GM19463 (cell line): ENCODE data around the gene RHCG.

ENCODE experiments used
- ATAC-seq: cut with Tn5 transposase; IDR thresholded peaks from one replicate; pipeline ENCODE4 v1.9.1; 2021; ENCODE audit warnings: mild to moderate bottlenecking, moderate library complexity; ENCODE audit not compliant: unreplicated experiment

Gene RHCG

GRCh38 chr15:89504166-89504565 is 7.8 kb upstream of the RHCG start:
- no peak for ATAC-seq

DNA sequence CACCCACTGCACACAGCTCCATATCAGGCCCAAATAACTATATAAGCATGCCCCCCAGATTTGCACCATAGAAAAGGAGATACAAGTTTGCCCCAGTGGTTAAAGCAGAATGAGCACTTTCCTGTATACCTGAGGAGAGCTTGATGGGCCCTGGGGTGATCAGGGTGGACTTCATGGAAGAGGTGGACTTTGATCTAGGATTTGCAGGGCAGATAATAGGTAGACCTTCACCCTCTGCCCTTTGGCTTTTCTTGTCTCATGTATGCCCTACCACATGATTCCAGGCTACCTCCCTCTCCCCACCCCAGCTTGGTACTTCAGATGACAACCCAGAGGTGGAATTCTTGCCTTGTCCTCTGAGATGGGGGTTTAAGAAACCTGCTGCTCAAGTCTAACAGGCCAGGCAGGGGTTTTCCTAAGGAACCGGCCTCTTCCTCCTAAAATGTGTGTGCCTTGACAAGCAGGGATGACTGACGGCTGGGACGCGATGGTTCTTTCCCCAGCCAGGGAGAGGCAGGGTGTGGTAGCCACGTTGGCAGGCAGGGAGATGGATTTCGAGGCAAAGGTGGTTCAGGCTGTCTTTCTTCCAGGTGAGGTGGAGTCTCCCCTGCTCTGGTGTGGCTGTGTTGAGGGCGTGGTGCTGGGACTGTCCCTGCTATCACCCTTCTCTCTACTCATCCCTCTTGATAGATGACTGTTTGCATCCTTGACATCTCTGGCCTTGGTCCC is 6.6 kb upstream of the RHCG start:
- ATAC-seq = no peak

GRCh38 chr15:89501646-89502045 is 5.3 kb upstream of the RHCG start:
- no peak for ATAC-seq

DNA sequence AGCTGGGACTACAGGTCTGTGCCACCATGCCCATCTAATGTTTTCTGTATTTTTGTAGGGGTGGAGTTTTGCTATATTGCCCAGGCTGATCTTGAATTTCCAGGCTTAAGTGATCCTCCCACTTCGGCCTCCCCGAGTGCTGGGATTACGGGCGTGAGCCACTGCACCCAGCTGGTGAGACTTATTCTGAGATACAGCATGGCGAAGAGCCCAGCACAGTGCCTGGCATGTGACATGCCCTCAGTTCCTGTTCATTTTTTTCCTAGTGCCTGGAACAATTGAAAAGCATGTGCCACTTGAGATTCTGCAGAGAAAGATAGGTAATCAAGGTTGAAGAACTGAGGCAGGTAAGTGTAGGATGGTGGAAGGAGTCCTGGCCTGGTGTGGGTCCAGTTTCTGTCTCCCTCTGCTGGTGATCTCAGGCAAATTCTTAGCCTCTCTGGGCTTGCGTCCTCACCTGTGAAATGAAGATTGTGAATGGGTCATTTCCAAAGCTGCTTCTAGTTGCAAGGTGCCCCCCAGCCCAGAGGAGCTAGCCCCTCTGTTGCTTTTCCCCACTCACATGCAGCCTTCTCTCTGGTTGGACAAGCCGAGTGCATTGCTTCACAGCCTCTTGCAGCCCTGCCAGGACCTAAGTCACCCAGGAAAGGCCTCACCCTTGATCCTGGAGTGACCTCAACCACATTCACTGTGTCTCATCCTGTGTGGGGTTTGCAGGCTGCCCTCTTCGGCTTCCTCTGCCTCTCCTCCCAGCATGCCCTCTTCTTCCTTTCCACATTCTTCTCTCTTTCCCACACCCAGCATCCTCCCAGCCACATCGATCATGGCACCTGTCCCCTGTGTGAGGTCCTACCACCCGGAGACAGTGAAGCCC is 4.3 kb upstream of the RHCG start:
- ATAC-seq = no peak

GRCh38 chr15:89499156-89499555 is 2.8 kb upstream of the RHCG start:
- ATAC-seq = no peak

- ATAC-seq = no peak
Measured at GRCh38 chr15:89498574-89498906, 2.2 kb upstream of the RHCG start.

- no peak for ATAC-seq
Measured at GRCh38 chr15:89497231-89497630, 848 bp upstream of the RHCG start.

DNA sequence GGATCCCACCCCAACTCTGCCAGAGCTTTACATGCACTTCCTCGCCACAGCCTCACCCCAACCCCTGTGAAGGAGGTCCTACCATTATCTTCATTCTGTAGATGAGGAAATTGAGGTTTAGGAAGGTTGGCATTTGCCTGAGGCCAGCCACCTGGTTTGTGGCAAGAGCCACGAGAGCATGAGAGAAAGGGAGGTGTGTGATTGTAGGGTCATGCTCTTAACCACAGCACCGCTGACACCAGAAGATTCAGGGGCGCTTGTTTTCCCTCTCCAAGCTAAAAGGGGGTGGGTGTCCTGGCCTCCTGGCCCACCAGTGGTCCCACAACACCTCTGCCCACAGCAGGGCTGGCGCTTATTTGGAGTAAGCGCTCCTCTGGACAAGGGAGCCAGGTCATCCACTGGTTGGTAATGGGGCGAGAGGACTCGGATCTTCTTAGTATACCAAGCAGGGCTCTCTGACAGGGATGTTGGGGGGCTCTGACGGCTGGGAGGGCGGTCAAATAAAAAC is 691 bp downstream of the RHCG start:
- ATAC-seq = no peak

DNA sequence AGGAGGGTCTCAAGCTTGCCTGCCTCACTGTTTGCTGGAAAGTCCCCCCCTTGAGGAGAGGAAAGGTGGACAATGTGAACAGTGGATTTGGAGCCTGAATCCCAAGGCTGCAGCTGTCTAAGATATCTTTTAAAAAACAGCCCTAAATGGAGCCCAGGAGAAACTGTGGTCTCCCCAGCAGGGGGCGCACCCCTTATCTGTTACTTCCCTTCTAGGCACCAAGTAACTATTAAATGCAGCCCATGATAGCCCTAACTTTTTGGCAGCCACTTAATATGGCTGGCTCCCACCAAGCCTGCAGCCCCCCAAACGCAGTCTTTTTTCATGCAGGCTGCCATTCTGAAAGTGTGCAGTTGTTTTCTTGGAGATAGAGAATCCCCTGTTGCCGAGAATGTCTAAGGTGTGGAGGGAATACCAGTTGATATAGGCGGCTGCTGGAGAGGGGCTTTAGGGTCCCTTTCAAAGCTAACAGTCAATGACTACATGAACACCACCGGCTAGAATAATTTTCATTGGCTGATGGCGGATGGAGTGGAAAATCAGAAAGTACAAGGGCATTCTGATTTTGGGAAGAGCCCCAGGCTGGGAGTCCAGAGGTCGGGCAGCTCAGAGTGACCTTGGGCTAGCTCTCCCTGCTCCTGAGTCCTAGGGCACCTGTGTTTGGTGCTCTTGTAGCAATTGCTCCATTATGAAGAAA is 1.3 kb downstream of the RHCG start:
- ATAC-seq = no peak

DNA sequence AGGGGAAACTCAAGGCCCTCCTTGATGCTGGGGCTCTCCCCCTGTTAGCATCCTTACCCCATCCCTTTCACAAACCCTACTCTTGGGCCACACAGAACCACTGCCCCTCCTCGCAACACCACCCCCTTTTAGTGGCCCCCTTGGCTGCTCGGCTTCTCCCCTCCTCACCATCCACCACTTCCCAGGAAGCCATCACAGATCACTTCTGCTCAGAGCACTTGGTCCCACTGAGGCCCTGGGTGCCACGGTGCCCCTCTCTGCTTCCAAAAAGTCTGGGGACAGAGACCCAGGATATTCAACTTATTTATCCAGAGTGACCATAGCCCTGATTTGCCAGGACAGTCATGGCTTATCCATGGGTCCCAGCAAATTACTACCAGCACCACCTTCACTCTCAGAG is 2.4 kb downstream of the RHCG start:
- no peak for ATAC-seq

DNA sequence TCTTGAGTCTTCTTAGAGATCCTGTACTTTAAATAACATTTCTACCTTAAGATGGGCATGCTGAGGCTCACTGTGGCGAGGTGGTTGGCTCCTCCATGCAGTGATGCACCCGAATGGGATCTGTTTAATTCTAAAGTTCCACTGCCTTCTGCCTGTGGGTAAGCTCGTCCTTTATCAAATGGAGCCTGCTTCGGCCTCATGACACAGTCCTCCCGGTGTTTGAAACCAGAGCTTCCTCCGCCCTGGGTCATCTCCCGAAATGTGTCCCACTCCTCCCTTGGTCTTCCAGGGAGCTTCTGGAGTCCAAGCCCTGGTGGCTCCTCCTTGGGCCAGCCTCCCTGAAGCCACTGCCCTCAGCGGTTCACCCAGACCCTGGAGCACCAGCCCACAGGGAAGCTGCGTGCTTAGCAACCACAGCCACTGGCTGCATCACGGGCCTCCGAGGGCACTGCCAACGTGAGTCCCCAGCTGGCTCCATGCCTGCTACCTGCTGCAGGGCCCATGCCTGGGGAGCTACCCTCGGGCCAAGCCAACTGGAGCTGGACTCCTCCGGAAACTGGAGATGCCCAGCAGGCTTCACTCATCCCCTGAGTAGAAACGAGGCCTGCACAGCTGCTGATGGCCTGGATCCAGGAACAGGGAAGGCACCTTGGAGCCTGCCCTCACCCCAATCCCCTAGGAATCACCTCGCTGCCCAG is 3.3 kb downstream of the RHCG start:
- ATAC-seq = no peak

- ATAC-seq = no peak
Measured at GRCh38 chr15:89492111-89492641, 4.2 kb downstream of the RHCG start.

- no peak for ATAC-seq
Measured at GRCh38 chr15:89490814-89491315, 5.5 kb downstream of the RHCG start.

GRCh38 chr15:89490081-89490813 is 6.1 kb downstream of the RHCG start:
- no peak for ATAC-seq

DNA sequence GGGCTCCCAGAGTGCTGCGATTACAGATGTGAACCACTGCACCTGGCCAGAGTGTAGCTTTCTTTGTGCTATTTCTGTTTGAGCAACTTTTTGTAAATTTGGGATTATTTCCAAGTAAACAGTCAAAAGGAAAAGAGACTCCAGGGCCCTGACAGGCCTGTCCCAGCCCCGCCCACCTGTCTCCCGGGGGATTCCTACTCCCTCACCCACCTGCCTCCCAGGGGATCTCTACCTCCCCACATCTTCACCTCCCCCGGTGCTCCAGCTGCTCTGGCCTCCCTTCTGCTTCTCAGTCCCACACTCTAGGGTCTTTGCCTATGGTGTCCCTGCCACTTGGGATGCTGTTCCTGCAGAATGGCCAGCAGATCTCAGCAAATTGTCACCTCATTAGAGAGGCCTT is 7.0 kb downstream of the RHCG start:
- ATAC-seq = no peak

GRCh38 chr15:89487791-89488190 is 8.6 kb downstream of the RHCG start:
- ATAC-seq = no peak

DNA sequence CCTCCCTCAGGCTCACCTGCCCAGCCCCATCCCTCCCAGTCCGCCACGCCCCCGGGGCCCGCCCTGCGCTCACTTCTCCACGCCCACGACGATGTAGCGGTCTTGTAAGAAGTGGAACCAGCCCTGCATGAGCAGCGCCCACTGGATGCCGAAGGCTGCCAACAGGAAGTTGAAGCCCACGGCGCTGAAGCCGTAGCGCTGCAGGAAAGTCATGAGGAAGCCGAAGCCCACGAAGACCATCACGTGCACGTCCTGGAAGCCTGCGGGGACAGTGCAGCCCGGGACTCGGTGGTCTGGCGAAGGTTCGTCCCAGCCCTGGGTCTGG is 9.7 kb downstream of the RHCG start:
- no peak for ATAC-seq

DNA sequence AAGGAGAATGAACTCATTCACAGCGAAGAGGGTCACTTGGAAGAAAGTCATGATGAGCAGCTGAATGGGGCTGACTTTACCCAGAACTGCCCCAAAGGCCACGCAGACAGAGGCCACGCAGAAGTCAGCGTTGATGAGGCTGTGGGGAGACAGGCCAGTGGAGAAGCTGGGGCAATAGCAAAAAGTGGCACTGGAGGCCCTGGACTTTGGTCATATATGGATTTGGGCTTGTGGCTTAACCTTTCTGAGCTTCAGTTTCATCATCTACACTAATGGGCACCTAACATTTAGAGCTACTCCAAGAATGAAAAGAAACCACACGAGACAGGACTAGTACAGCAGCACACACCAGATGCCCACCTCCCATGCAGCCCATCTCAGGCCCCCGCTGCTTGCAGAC is 13.3 kb downstream of the RHCG start:
- ATAC-seq = no peak

DNA sequence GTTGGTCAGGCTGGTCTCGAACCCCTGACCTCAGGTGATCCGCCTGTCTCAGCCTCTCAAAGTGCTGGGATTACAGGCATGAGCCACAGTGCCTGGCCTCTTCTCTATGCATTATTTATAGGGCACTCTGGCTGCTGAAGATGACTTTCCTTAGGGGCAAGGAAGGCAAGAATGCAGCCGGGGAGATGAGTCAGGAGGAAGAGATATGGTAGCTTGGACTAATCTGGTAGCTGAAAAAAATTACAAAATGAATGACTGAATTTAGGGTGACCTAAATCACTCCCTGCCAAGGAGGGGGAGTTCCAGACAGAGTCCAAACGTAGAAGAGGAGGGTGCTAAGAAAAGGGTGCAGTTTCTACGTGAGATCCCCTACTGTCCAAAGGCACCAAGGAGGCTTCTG is 14.2 kb downstream of the RHCG start:
- ATAC-seq = no peak

DNA sequence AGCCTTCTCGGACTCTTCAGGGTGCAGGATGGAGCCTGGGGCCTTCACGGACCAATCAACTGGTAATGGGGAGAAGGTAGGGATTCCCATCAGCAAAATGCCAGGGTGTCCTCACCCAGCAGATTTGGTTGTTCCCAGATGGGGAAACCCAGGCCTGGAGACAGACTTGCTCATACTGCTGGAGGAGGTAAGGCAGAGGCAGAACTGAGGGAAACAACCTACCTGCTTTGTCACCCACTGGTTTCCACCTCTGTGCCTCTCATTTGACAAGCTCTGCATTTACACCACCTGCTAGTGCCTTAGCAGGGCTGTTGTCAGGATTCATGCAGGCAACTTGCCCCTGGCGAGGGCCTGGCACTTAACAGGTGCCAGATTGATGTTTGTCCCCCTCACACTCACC is 15.9 kb downstream of the RHCG start:
- ATAC-seq = no peak
